Measurements from ENCODE around the gene AHNAK.

The AHNAK gene

GRCh38 chr11:62406034-62406433 is 140.6 kb downstream of the AHNAK start:
- H2BK120ac ChIP-seq (ENCODE audit: low read depth, low read length) = no peak overlapping the region
- no peak overlapping the region for H2BK5ac ChIP-seq (ENCODE audit: low read length)
- no peak for DNase-seq
- H4K5ac ChIP-seq (ENCODE audit: low read length) = no peak overlapping the region
- H4K8ac ChIP-seq (ENCODE audit: low read depth, low read length) = no peak overlapping the region
- no peaks in the 10 kb centered on the region for H3K79me2 ChIP-seq (ENCODE audit: control insufficient read depth, insufficient read depth, low read length)
- H3K9ac ChIP-seq (ENCODE audit: low read length) = no peak overlapping the region
- no peak overlapping the region for H3K27ac ChIP-seq (ENCODE audit: low read depth, low read length)
- no peak overlapping the region for H3K4ac ChIP-seq (ENCODE audit: low read depth, low read length)
- H3K79me1 ChIP-seq (ENCODE audit: low read length) = no peaks in the 10 kb centered on the region
- no CpG with 5 or more reads among the region's 4 CpGs for WGBS (ENCODE audit: extremely low coverage, insufficient coverage, low lambda C conversion rate)
- H3K4me2 ChIP-seq (ENCODE audit: low read length) = no peak overlapping the region
- no peak overlapping the region for H3K18ac ChIP-seq (ENCODE audit: low read length)
- no peaks in the 10 kb centered on the region for H3K27me3 ChIP-seq (ENCODE audit: insufficient read depth, low read length, poor library complexity)
- no peak overlapping the region for H3K56ac ChIP-seq (ENCODE audit: low read length)
- H3K23ac ChIP-seq (ENCODE audit: low read length) = no peak overlapping the region
- no peak overlapping the region for H2AK5ac ChIP-seq (ENCODE audit: low read length)
- H2BK15ac ChIP-seq (replicated peaks; ENCODE audit: low read depth) = no peak overlapping the region
- no peaks in the 10 kb centered on the region for H3K4me1 ChIP-seq (ENCODE audit: control insufficient read depth, low read depth, low read length)
- no peak overlapping the region for H3K4me3 ChIP-seq (ENCODE audit: low read length)
- no peaks in the 10 kb centered on the region for H3K36me3 ChIP-seq (ENCODE audit: control insufficient read depth, insufficient read depth, low read length)

- H3K18ac ChIP-seq (ENCODE audit: low read length) = no peak overlapping the region
- no peak overlapping the region for H4K5ac ChIP-seq (ENCODE audit: low read length)
- no peaks in the 10 kb centered on the region for H3K4me1 ChIP-seq (ENCODE audit: control insufficient read depth, low read depth, low read length)
- H2BK15ac ChIP-seq (replicated peaks; ENCODE audit: low read depth) = no peak overlapping the region
- peak overlapping the region; percentile 29 for H3K4ac ChIP-seq (ENCODE audit: low read depth, low read length)
- no peak overlapping the region for H3K56ac ChIP-seq (ENCODE audit: low read length)
- no peak overlapping the region for H3K27ac ChIP-seq (ENCODE audit: low read depth, low read length)
- no peak overlapping the region for H3K23ac ChIP-seq (ENCODE audit: low read length)
- no peaks in the 10 kb centered on the region for H3K36me3 ChIP-seq (ENCODE audit: control insufficient read depth, insufficient read depth, low read length)
- no peak overlapping the region for H3K9ac ChIP-seq (ENCODE audit: low read length)
- no peak for DNase-seq
- no CpG with 5 or more reads among the region's 5 CpGs for WGBS (ENCODE audit: extremely low coverage, insufficient coverage, low lambda C conversion rate)
- H3K4me2 ChIP-seq (ENCODE audit: low read length) = no peak overlapping the region
- H3K4me3 ChIP-seq (ENCODE audit: low read length) = no peak overlapping the region
- no peaks in the 10 kb centered on the region for H3K27me3 ChIP-seq (ENCODE audit: insufficient read depth, low read length, poor library complexity)
- no peaks in the 10 kb centered on the region for H3K79me1 ChIP-seq (ENCODE audit: low read length)
- no peak overlapping the region for H4K8ac ChIP-seq (ENCODE audit: low read depth, low read length)
- no peak overlapping the region for H2AK5ac ChIP-seq (ENCODE audit: low read length)
- H3K79me2 ChIP-seq (ENCODE audit: control insufficient read depth, insufficient read depth, low read length) = no peaks in the 10 kb centered on the region
- no peak overlapping the region for H2BK5ac ChIP-seq (ENCODE audit: low read length)
- no peak overlapping the region for H2BK120ac ChIP-seq (ENCODE audit: low read depth, low read length)
Observed at GRCh38 chr11:62404901-62405300, 141.7 kb downstream of the AHNAK start.

GRCh38 chr11:62404435-62404834 is 142.2 kb downstream of the AHNAK start:
- DNase-seq = no peak
- H3K56ac ChIP-seq (ENCODE audit: low read length) = no peak overlapping the region
- no peak overlapping the region for H4K8ac ChIP-seq (ENCODE audit: low read depth, low read length)
- no peak overlapping the region for H2BK15ac ChIP-seq (replicated peaks; ENCODE audit: low read depth)
- H3K4me2 ChIP-seq (ENCODE audit: low read length) = no peak overlapping the region
- no CpG with 5 or more reads among the region's 6 CpGs for WGBS (ENCODE audit: extremely low coverage, insufficient coverage, low lambda C conversion rate)
- no peak overlapping the region for H3K18ac ChIP-seq (ENCODE audit: low read length)
- no peaks in the 10 kb centered on the region for H3K4me1 ChIP-seq (ENCODE audit: control insufficient read depth, low read depth, low read length)
- no peaks in the 10 kb centered on the region for H3K79me2 ChIP-seq (ENCODE audit: control insufficient read depth, insufficient read depth, low read length)
- no peak overlapping the region for H3K9ac ChIP-seq (ENCODE audit: low read length)
- H4K5ac ChIP-seq (ENCODE audit: low read length) = no peak overlapping the region
- H3K79me1 ChIP-seq (ENCODE audit: low read length) = no peaks in the 10 kb centered on the region
- H3K36me3 ChIP-seq (ENCODE audit: control insufficient read depth, insufficient read depth, low read length) = no peaks in the 10 kb centered on the region
- H3K27me3 ChIP-seq (ENCODE audit: insufficient read depth, low read length, poor library complexity) = no peaks in the 10 kb centered on the region
- peak overlapping the region; percentile 29 for H3K4ac ChIP-seq (ENCODE audit: low read depth, low read length)
- no peak overlapping the region for H2BK120ac ChIP-seq (ENCODE audit: low read depth, low read length)
- no peak overlapping the region for H3K23ac ChIP-seq (ENCODE audit: low read length)
- H3K27ac ChIP-seq (ENCODE audit: low read depth, low read length) = no peak overlapping the region
- H3K4me3 ChIP-seq (ENCODE audit: low read length) = no peak overlapping the region
- no peak overlapping the region for H2BK5ac ChIP-seq (ENCODE audit: low read length)
- no peak overlapping the region for H2AK5ac ChIP-seq (ENCODE audit: low read length)

GRCh38 chr11:62402960-62403730 is 143.5 kb downstream of the AHNAK start:
- no peak overlapping the region for H4K8ac ChIP-seq (ENCODE audit: low read depth, low read length)
- H2BK120ac ChIP-seq (ENCODE audit: low read depth, low read length) = no peak overlapping the region
- H3K4ac ChIP-seq (ENCODE audit: low read depth, low read length) = no peak overlapping the region
- WGBS (ENCODE audit: extremely low coverage, insufficient coverage, low lambda C conversion rate) = no CpG with 5 or more reads among the region's 12 CpGs
- H2AK5ac ChIP-seq (ENCODE audit: low read length) = no peak overlapping the region
- no peak overlapping the region for H3K4me2 ChIP-seq (ENCODE audit: low read length)
- H3K23ac ChIP-seq (ENCODE audit: low read length) = no peak overlapping the region
- H3K79me1 ChIP-seq (ENCODE audit: low read length) = no peaks in the 10 kb centered on the region
- H3K27ac ChIP-seq (ENCODE audit: low read depth, low read length) = no peak overlapping the region
- H3K56ac ChIP-seq (ENCODE audit: low read length) = no peak overlapping the region
- H2BK15ac ChIP-seq (replicated peaks; ENCODE audit: low read depth) = no peak overlapping the region
- no peaks in the 10 kb centered on the region for H3K27me3 ChIP-seq (ENCODE audit: insufficient read depth, low read length, poor library complexity)
- no peak overlapping the region for H3K9ac ChIP-seq (ENCODE audit: low read length)
- no peak for DNase-seq
- no peak overlapping the region for H4K5ac ChIP-seq (ENCODE audit: low read length)
- H3K4me3 ChIP-seq (ENCODE audit: low read length) = no peak overlapping the region
- no peak overlapping the region for H3K18ac ChIP-seq (ENCODE audit: low read length)
- peaks cover 2% of the 10 kb centered on the region for H3K4me1 ChIP-seq (ENCODE audit: control insufficient read depth, low read depth, low read length)
- no peak overlapping the region for H2BK5ac ChIP-seq (ENCODE audit: low read length)
- H3K79me2 ChIP-seq (ENCODE audit: control insufficient read depth, insufficient read depth, low read length) = no peaks in the 10 kb centered on the region
- H3K36me3 ChIP-seq (ENCODE audit: control insufficient read depth, insufficient read depth, low read length) = no peaks in the 10 kb centered on the region

GRCh38 chr11:62402226-62402959 is 144.2 kb downstream of the AHNAK start:
- H3K9ac ChIP-seq (ENCODE audit: low read length) = no peak overlapping the region
- H3K27ac ChIP-seq (ENCODE audit: low read depth, low read length) = no peak overlapping the region
- peak overlapping the region; percentile 66 for H3K23ac ChIP-seq (ENCODE audit: low read length)
- H3K56ac ChIP-seq (ENCODE audit: low read length) = peak overlapping the region; percentile 37
- no peak overlapping the region for H3K4me3 ChIP-seq (ENCODE audit: low read length)
- H3K36me3 ChIP-seq (ENCODE audit: control insufficient read depth, insufficient read depth, low read length) = no peaks in the 10 kb centered on the region
- H3K4me2 ChIP-seq (ENCODE audit: low read length) = no peak overlapping the region
- no peaks in the 10 kb centered on the region for H3K79me2 ChIP-seq (ENCODE audit: control insufficient read depth, insufficient read depth, low read length)
- no peak overlapping the region for H4K8ac ChIP-seq (ENCODE audit: low read depth, low read length)
- H2AK5ac ChIP-seq (ENCODE audit: low read length) = no peak overlapping the region
- no peak overlapping the region for H3K18ac ChIP-seq (ENCODE audit: low read length)
- no peak for DNase-seq
- H2BK15ac ChIP-seq (replicated peaks; ENCODE audit: low read depth) = no peak overlapping the region
- H3K27me3 ChIP-seq (ENCODE audit: insufficient read depth, low read length, poor library complexity) = no peaks in the 10 kb centered on the region
- H3K79me1 ChIP-seq (ENCODE audit: low read length) = no peaks in the 10 kb centered on the region
- peaks cover 3% of the 10 kb centered on the region for H3K4me1 ChIP-seq (ENCODE audit: control insufficient read depth, low read depth, low read length)
- H2BK5ac ChIP-seq (ENCODE audit: low read length) = no peak overlapping the region
- H2BK120ac ChIP-seq (ENCODE audit: low read depth, low read length) = no peak overlapping the region
- no CpG with 5 or more reads among the region's 15 CpGs for WGBS (ENCODE audit: extremely low coverage, insufficient coverage, low lambda C conversion rate)
- no peak overlapping the region for H4K5ac ChIP-seq (ENCODE audit: low read length)
- H3K4ac ChIP-seq (ENCODE audit: low read depth, low read length) = no peak overlapping the region
